GM21786 (cell line): Measurements from ENCODE around the gene ZNF557.

Experiments used
- ATAC-seq: cut with Tn5 transposase; IDR thresholded peaks from one replicate; pipeline ENCODE4 v1.9.1; 2021; ENCODE audit not compliant: unreplicated experiment

Gene ZNF557

GRCh38 chr19:7124782-7125181 lies 55.3 kb downstream of the ZNF557 start:
- no peak for ATAC-seq

GRCh38 chr19:7125221-7125620 lies 55.7 kb downstream of the ZNF557 start:
- ATAC-seq: no peak

- no peak for ATAC-seq
Observed at GRCh38 chr19:7126132-7126531, 56.6 kb downstream of the ZNF557 start.

GRCh38 chr19:7130043-7130442 lies 60.5 kb downstream of the ZNF557 start:
- no peak for ATAC-seq

- ATAC-seq: no peak
Observed at GRCh38 chr19:7132054-7132453, 62.6 kb downstream of the ZNF557 start.

GRCh38 chr19:7137120-7137519 lies 67.6 kb downstream of the ZNF557 start:
- ATAC-seq: no peak
